ENCODE data around the gene PNPLA7. TPM values are rescaled to one million over a fixed set of nuclear protein-coding genes. Genes with fewer than 3 reads are reported as not detected.
"Not testable (repeated sequence)": the region's sequence is repeated elsewhere in the genome, so short reads cannot be mapped to it uniquely, and the experiment has no call there.

The PNPLA7 gene
- polyA plus RNA-seq (2013, experiment 1 of 2) = 1.1 TPM
- polyA plus RNA-seq (2013, experiment 2 of 2) = 1.2 TPM

GRCh38 chr9:137550231-137550621 is at the start of gene PNPLA7:
TSS of gene PNPLA7 (minus strand) at chr9:137550402. CDS start at chr9:137550197, 205 bp downstream.
- Histone ChIP-seq H3K27me3 (ENCODE audit: control insufficient read depth in 1 of 2, insufficient read depth in 1 of 2, low read length in 2 of 2) (no peaks in the 10 kb centered on the region), H3K14ac (ENCODE audit: low read length in 2 of 2) (peak within 1 kb of the TSS in 1 of 2 experiments; percentile 89), H4K8ac (ENCODE audit: low read length) (peak within 1 kb of the TSS; percentile 90), H3K9ac (ENCODE audit: low read length) (peak within 1 kb of the TSS; percentile 78), H3K4me2 (ENCODE audit: low read length, poor library complexity, severe bottlenecking) (peak within 1 kb of the TSS; percentile 95), H3K36me3 (ENCODE audit: control insufficient read depth in 1 of 2, insufficient read depth in 2 of 2, low read depth in 1 of 2, low read length in 2 of 2) (peaks cover 12 to 32% of the 10 kb centered on the region in 2 experiments), H3K4me1 (ENCODE audit: control insufficient read depth, insufficient read depth, low read depth, low read length) (peaks cover 15% of the 10 kb centered on the region), H4K91ac (ENCODE audit: low read length) (peak within 1 kb of the TSS; percentile 92), H3K18ac (ENCODE audit: low read depth in 1 of 2, low read length in 2 of 2) (peak within 1 kb of the TSS; percentile 84), H3K23ac (ENCODE audit: low read length in 2 of 2) (no peak within 1 kb of the TSS), H2AK5ac (ENCODE audit: low read length, severe bottlenecking) (no peak within 1 kb of the TSS), H2BK120ac (ENCODE audit: low read depth, low read length) (peak within 1 kb of the TSS; percentile 92), H3K27ac (ENCODE audit: low read length, poor library complexity, severe bottlenecking) (no peak within 1 kb of the TSS), H2BK12ac (ENCODE audit: low read length in 2 of 2) (peak within 1 kb of the TSS; percentile 38 to 92), H3K4me3 (ENCODE audit: insufficient read depth in 1 of 2, low read depth in 1 of 2, low read length in 2 of 2) (peak within 1 kb of the TSS; percentile 69 to 74), H2BK15ac (ENCODE audit: low read depth, poor library complexity, severe bottlenecking) (peak within 1 kb of the TSS; percentile 63), H3K79me1 (replicated peaks; ENCODE audit: low read length, poor library complexity, severe bottlenecking) (peaks cover 5% of the 10 kb centered on the region), H3K4ac (ENCODE audit: low read depth in 1 of 2, low read length in 2 of 2) (peak within 1 kb of the TSS; percentile 79 to 89), H3K9me3 (ENCODE audit: control insufficient read depth, low read length) (no peaks in the 10 kb centered on the region), H2AFZ (ENCODE audit: low read depth, low read length) (peak within 1 kb of the TSS; percentile 46), H2BK5ac (ENCODE audit: low read depth, low read length, poor library complexity, severe bottlenecking) (peak within 1 kb of the TSS; percentile 1)
- peak; percentile 90 for DNase-seq
- WGBS = 11% methylated on average over 13 of the region's 13 CpGs

GRCh38 chr9:137598943-137599342 is 48.7 kb upstream of the PNPLA7 start:
- DNase-seq = no peak
- no peak overlapping the region for H2BK5ac ChIP-seq (ENCODE audit: low read depth, low read length, poor library complexity, severe bottlenecking)
- no peak overlapping the region for H3K9ac ChIP-seq (ENCODE audit: low read length)
- no peaks in the 10 kb centered on the region for H3K79me1 ChIP-seq (replicated peaks; ENCODE audit: low read length, poor library complexity, severe bottlenecking)
- H3K23ac ChIP-seq (ENCODE audit: low read length in 2 of 2) = no peak overlapping the region
- no peaks in the 10 kb centered on the region for H3K9me3 ChIP-seq (ENCODE audit: control insufficient read depth, low read length)
- H4K8ac ChIP-seq (ENCODE audit: low read length) = no peak overlapping the region
- 86% methylated on average over 8 of the region's 8 CpGs for WGBS
- no peak overlapping the region for H4K91ac ChIP-seq (ENCODE audit: low read length)
- no peak overlapping the region for H3K14ac ChIP-seq (ENCODE audit: low read length in 2 of 2)
- no peak overlapping the region for H3K4me2 ChIP-seq (ENCODE audit: low read length, poor library complexity, severe bottlenecking)
- H3K36me3 ChIP-seq (ENCODE audit: control insufficient read depth in 1 of 2, insufficient read depth in 2 of 2, low read depth in 1 of 2, low read length in 2 of 2) = no peaks in the 10 kb centered on the region
- no peak overlapping the region for H2BK15ac ChIP-seq (ENCODE audit: low read depth, poor library complexity, severe bottlenecking)
- H3K18ac ChIP-seq (ENCODE audit: low read depth in 1 of 2, low read length in 2 of 2) = no peak overlapping the region
- no peak overlapping the region for H2AK5ac ChIP-seq (ENCODE audit: low read length, severe bottlenecking)
- no peak overlapping the region for H2BK120ac ChIP-seq (ENCODE audit: low read depth, low read length)
- no peak overlapping the region for H3K27ac ChIP-seq (ENCODE audit: low read length, poor library complexity, severe bottlenecking)
- H3K4me1 ChIP-seq (ENCODE audit: control insufficient read depth, insufficient read depth, low read depth, low read length) = no peaks in the 10 kb centered on the region
- H3K27me3 ChIP-seq (ENCODE audit: control insufficient read depth in 1 of 2, insufficient read depth in 1 of 2, low read length in 2 of 2) = no peaks in the 10 kb centered on the region
- no peak overlapping the region for H3K4ac ChIP-seq (ENCODE audit: low read depth in 1 of 2, low read length in 2 of 2)
- H3K4me3 ChIP-seq (ENCODE audit: insufficient read depth in 1 of 2, low read depth in 1 of 2, low read length in 2 of 2) = no peak overlapping the region
- no peak overlapping the region for H2AFZ ChIP-seq (ENCODE audit: low read depth, low read length)
- H2BK12ac ChIP-seq (ENCODE audit: low read length in 2 of 2) = no peak overlapping the region

- not testable (repeated sequence) for H2AK5ac ChIP-seq (ENCODE audit: low read length, severe bottlenecking); H2BK15ac ChIP-seq (ENCODE audit: low read depth, poor library complexity, severe bottlenecking); DNase-seq; H3K14ac ChIP-seq (ENCODE audit: low read length in 2 of 2); H3K27ac ChIP-seq (ENCODE audit: low read length, poor library complexity, severe bottlenecking); H3K9ac ChIP-seq (ENCODE audit: low read length); H2BK5ac ChIP-seq (ENCODE audit: low read depth, low read length, poor library complexity, severe bottlenecking); H3K27me3 ChIP-seq (ENCODE audit: control insufficient read depth in 1 of 2, insufficient read depth in 1 of 2, low read length in 2 of 2); H3K4me1 ChIP-seq (ENCODE audit: control insufficient read depth, insufficient read depth, low read depth, low read length); H3K36me3 ChIP-seq (ENCODE audit: control insufficient read depth in 1 of 2, insufficient read depth in 2 of 2, low read depth in 1 of 2, low read length in 2 of 2); H4K8ac ChIP-seq (ENCODE audit: low read length); H4K91ac ChIP-seq (ENCODE audit: low read length); H2BK120ac ChIP-seq (ENCODE audit: low read depth, low read length); H3K4me3 ChIP-seq (ENCODE audit: insufficient read depth in 1 of 2, low read depth in 1 of 2, low read length in 2 of 2); H3K4ac ChIP-seq (ENCODE audit: low read depth in 1 of 2, low read length in 2 of 2); H3K23ac ChIP-seq (ENCODE audit: low read length in 2 of 2); H3K4me2 ChIP-seq (ENCODE audit: low read length, poor library complexity, severe bottlenecking); H3K9me3 ChIP-seq (ENCODE audit: control insufficient read depth, low read length); H2AFZ ChIP-seq (ENCODE audit: low read depth, low read length); H2BK12ac ChIP-seq (ENCODE audit: low read length in 2 of 2); H3K18ac ChIP-seq (ENCODE audit: low read depth in 1 of 2, low read length in 2 of 2); H3K79me1 ChIP-seq (replicated peaks; ENCODE audit: low read length, poor library complexity, severe bottlenecking)
- no CpG with 5 or more reads among the region's 7 CpGs for WGBS
Measured at GRCh38 chr9:137596577-137596976, 46.4 kb upstream of the PNPLA7 start.

GRCh38 chr9:137593176-137593575 is 43.0 kb upstream of the PNPLA7 start:
- no peak overlapping the region for H2AK5ac ChIP-seq (ENCODE audit: low read length, severe bottlenecking)
- peaks cover 18% of the 10 kb centered on the region for H3K79me1 ChIP-seq (replicated peaks; ENCODE audit: low read length, poor library complexity, severe bottlenecking)
- peaks cover 5 to 6% of the 10 kb centered on the region in 2 experiments for H3K36me3 ChIP-seq (ENCODE audit: control insufficient read depth in 1 of 2, insufficient read depth in 2 of 2, low read depth in 1 of 2, low read length in 2 of 2)
- no peak overlapping the region for H2BK15ac ChIP-seq (ENCODE audit: low read depth, poor library complexity, severe bottlenecking)
- WGBS = 95% methylated on average over 12 of the region's 12 CpGs
- H3K14ac ChIP-seq (ENCODE audit: low read length in 2 of 2) = no peak overlapping the region
- H3K4me2 ChIP-seq (ENCODE audit: low read length, poor library complexity, severe bottlenecking) = no peak overlapping the region
- H3K27me3 ChIP-seq (ENCODE audit: control insufficient read depth in 1 of 2, insufficient read depth in 1 of 2, low read length in 2 of 2) = no peaks in the 10 kb centered on the region
- no peak overlapping the region for H2BK12ac ChIP-seq (ENCODE audit: low read length in 2 of 2)
- no peak overlapping the region for H3K23ac ChIP-seq (ENCODE audit: low read length in 2 of 2)
- H3K4me3 ChIP-seq (ENCODE audit: insufficient read depth in 1 of 2, low read depth in 1 of 2, low read length in 2 of 2) = no peak overlapping the region
- no peak overlapping the region for H2AFZ ChIP-seq (ENCODE audit: low read depth, low read length)
- H3K18ac ChIP-seq (ENCODE audit: low read depth in 1 of 2, low read length in 2 of 2) = no peak overlapping the region
- no peak overlapping the region for H3K4ac ChIP-seq (ENCODE audit: low read depth in 1 of 2, low read length in 2 of 2)
- H2BK5ac ChIP-seq (ENCODE audit: low read depth, low read length, poor library complexity, severe bottlenecking) = no peak overlapping the region
- H4K91ac ChIP-seq (ENCODE audit: low read length) = no peak overlapping the region
- peaks cover 10% of the 10 kb centered on the region for H3K4me1 ChIP-seq (ENCODE audit: control insufficient read depth, insufficient read depth, low read depth, low read length)
- no peak overlapping the region for H3K27ac ChIP-seq (ENCODE audit: low read length, poor library complexity, severe bottlenecking)
- no peaks in the 10 kb centered on the region for H3K9me3 ChIP-seq (ENCODE audit: control insufficient read depth, low read length)
- no peak overlapping the region for H2BK120ac ChIP-seq (ENCODE audit: low read depth, low read length)
- no peak for DNase-seq
- H4K8ac ChIP-seq (ENCODE audit: low read length) = no peak overlapping the region
- H3K9ac ChIP-seq (ENCODE audit: low read length) = no peak overlapping the region

All from mesenchymal stem cell (in vitro differentiated cells and primary cell).